Body of pancreas (tissue), 4 donors: ENCODE data around the gene PML.

Experiments
- CTCF ChIP-seq, 7 experiments: fragments of 450-650 bp in 4 of 7; fragments of 200-600 bp in 3 of 7; sonication (generic) in 3 of 7; IDR thresholded peaks; one replicate each; pipeline ENCODE4 v1.5.1; 2016 to 2019; ENCODE audit warnings: antibody characterized with exemption in 7 of 7
- POLR2A ChIP-seq, 3 donors: fragments of 450-650 bp; IDR thresholded peaks; one replicate each; pipeline ENCODE4 v1.6.1; 2016; ENCODE audit warnings: antibody characterized with exemption in 3 of 3, mild to moderate bottlenecking in 2 of 3

- TF ChIP-seq POLR2A (IDR thresholded peaks at IDR 0.05) (no peak), CTCF (IDR thresholded peaks at IDR 0.05) (no peak)
Measured at GRCh38 chr15:74013374-74013894, 18.9 kb downstream of the PML start.
